Esophagus squamous epithelium (tissue), 4 donors: ENCODE results near the gene ICA1L.

Experiments used
- POLR2A ChIP-seq, 4 donors: fragments of 450-650 bp; IDR thresholded peaks; one replicate each; pipeline ENCODE4 v1.6.1; 2017; ENCODE audit warnings: antibody characterized with exemption in 4 of 4, mild to moderate bottlenecking in 4 of 4, moderate library complexity in 3 of 4
- TF ChIP-seq, protein P1 (sequence below), 6 experiments: fragments of 450-650 bp in 4 of 6; fragments of 200-600 bp in 2 of 6; sonication (generic) in 2 of 6; IDR thresholded peaks; one replicate each; pipeline ENCODE4 v1.5.1; 2016 to 2019; ENCODE audit warnings: antibody characterized with exemption in 6 of 6, mild to moderate bottlenecking in 4 of 6, moderate library complexity in 4 of 6

DNA sequence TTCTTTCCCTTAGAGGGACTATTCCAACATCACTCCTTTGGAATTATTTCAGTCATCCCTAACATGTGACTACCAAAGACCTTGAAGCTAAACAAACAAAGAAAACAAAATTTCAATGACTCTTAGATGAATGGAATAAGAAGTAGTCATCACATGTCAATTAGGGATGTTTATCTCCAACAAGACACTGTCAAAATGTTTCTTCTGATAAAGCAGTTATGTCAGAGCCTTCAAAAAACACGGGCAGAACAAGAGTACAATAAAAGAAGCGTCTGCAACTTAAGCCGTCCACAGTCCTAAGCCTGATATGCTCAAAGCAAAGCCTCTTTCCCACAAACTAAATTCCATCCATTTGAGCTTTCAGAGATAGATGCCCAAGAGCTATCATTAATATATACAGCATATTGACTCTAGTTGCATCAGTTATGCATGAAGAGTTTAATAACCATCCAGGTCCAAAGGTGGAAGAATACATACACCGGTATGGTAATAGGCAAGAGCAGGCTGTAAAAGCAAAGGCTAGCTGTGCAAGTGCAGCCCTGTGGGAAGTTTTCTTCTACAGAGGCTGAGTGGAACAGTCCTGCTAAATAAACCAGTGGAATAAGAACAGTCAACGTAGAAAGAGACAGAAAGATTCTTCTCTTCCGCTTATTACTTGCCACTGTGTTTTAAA is 98.1 kb downstream of the ICA1L start:
- no peak for TF ChIP-seq POLR2A (IDR thresholded peaks at IDR 0.05)
- TF ChIP-seq, protein P1, sequence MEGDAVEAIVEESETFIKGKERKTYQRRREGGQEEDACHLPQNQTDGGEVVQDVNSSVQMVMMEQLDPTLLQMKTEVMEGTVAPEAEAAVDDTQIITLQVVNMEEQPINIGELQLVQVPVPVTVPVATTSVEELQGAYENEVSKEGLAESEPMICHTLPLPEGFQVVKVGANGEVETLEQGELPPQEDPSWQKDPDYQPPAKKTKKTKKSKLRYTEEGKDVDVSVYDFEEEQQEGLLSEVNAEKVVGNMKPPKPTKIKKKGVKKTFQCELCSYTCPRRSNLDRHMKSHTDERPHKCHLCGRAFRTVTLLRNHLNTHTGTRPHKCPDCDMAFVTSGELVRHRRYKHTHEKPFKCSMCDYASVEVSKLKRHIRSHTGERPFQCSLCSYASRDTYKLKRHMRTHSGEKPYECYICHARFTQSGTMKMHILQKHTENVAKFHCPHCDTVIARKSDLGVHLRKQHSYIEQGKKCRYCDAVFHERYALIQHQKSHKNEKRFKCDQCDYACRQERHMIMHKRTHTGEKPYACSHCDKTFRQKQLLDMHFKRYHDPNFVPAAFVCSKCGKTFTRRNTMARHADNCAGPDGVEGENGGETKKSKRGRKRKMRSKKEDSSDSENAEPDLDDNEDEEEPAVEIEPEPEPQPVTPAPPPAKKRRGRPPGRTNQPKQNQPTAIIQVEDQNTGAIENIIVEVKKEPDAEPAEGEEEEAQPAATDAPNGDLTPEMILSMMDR (IDR thresholded peaks at IDR 0.05) = no peak
